SK-N-SH (cell line): ENCODE results near the gene SIRT1. TPM values are rescaled to one million over a fixed set of nuclear protein-coding genes. Genes with fewer than 3 reads are reported as not detected.

Source experiments
- CTCF ChIA-PET: fragments of 300-600, 350-600 bp; formaldehyde crosslinking; extraction: SDS; loops from one replicate; lab custom pipeline; 2021; lab: Yijun Ruan, JAX
- POLR2A ChIA-PET: fragments of 350-600 bp; sonication (Branson Sonifier 250); formaldehyde crosslinking; extraction: SDS; loops from one replicate; lab custom pipeline; 2020; ENCODE audit warnings: antibody characterized with exemption, inconsistent platforms; lab: Yijun Ruan, JAX
- DNase-seq: peaks from one replicate; pipeline ENCODE4 v3.0.0; 2012
- H2AFZ ChIP-seq: fragments of 200-600 bp; sonication (generic); 2 replicates; pipeline ENCODE4 v1.8.1; 2016; ENCODE audit warnings: antibody characterized with exemption, mild to moderate bottlenecking, low read depth
- H3F3A ChIP-seq: fragments of 200-600 bp; sonication (generic); replicated peaks from 2 replicates; pipeline ENCODE3; 2016; ENCODE audit warnings: antibody characterized with exemption, mild to moderate bottlenecking; ENCODE audit not compliant: insufficient read depth
- H3K27ac ChIP-seq, 2 experiments: fragments of 200-500 bp in 1 of 2; fragments of 200-600 bp in 1 of 2; sonication (Bioruptor generic) in 1 of 2; sonication (generic), shearing (Covaris generic) in 1 of 2; 2 replicates each; pipeline versions ENCODE4 v1.5.1 to v1.6.1; 2014 to 2016; ENCODE audit warnings: low read depth in 2 of 2, inconsistent platforms in 1 of 2, low read length in 1 of 2, mild to moderate bottlenecking in 1 of 2, mixed read lengths in 1 of 2
- H3K27me3 ChIP-seq: fragments of 200-600 bp; sonication (generic), shearing (Covaris generic); 2 replicates; pipeline ENCODE4 v1.6.1; 2016; ENCODE audit warnings: mixed run types; ENCODE audit not compliant: insufficient read depth
- H3K36me3 ChIP-seq, 2 experiments: fragments of 200-500 bp in 1 of 2; fragments of 200-600 bp in 1 of 2; sonication (Bioruptor generic) in 1 of 2; sonication (generic) in 1 of 2; replicated peaks in 1 of 2; 2 replicates each; pipeline versions ENCODE3 to v1.5.1; 2014 to 2016; ENCODE audit warnings: low read length in 1 of 2, mild to moderate bottlenecking in 1 of 2; ENCODE audit not compliant: insufficient read depth in 2 of 2, control insufficient read depth in 1 of 2
- H3K4me1 ChIP-seq, 2 experiments: fragments of 200-500 bp in 1 of 2; fragments of 200-600 bp in 1 of 2; sonication (Bioruptor generic) in 1 of 2; sonication (generic), shearing (Covaris generic) in 1 of 2; 2 replicates each; pipeline versions ENCODE4 v1.5.1 to v1.6.1; 2014 to 2016; ENCODE audit warnings: low read depth in 1 of 2, low read length in 1 of 2, mixed run types in 1 of 2; ENCODE audit not compliant: insufficient read depth in 2 of 2, control insufficient read depth in 1 of 2
- H3K4me2 ChIP-seq: fragments of 200-600 bp; sonication (generic), shearing (Covaris generic); 2 replicates; pipeline ENCODE4 v1.6.1; 2017; ENCODE audit warnings: mixed run types
- H3K4me3 ChIP-seq, 2 experiments: fragments of 200-500 bp in 1 of 2; fragments of 200-600 bp in 1 of 2; sonication (Bioruptor generic) in 1 of 2; sonication (generic), shearing (Covaris generic) in 1 of 2; 2 replicates each; pipeline versions ENCODE4 v1.5.1 to v1.8.1; 2014 to 2016; ENCODE audit warnings: low read depth in 2 of 2, inconsistent platforms in 1 of 2, low read length in 1 of 2, mild to moderate bottlenecking in 1 of 2, mixed read lengths in 1 of 2, moderate library complexity in 1 of 2
- H3K79me2 ChIP-seq: fragments of 200-600 bp; sonication (generic); 2 replicates; pipeline ENCODE4 v1.8.1; 2017; ENCODE audit warnings: mild to moderate bottlenecking; ENCODE audit not compliant: insufficient read depth
- H3K9ac ChIP-seq: fragments of 200-600 bp; sonication (generic); 2 replicates; pipeline ENCODE4 v1.6.1; 2017; ENCODE audit warnings: mixed run types
- H3K9me2 ChIP-seq: fragments of 200-600 bp; sonication (generic); 2 replicates; pipeline ENCODE4 v1.6.1; 2017; ENCODE audit warnings: mixed run types
- H3K9me3 ChIP-seq: fragments of 200-600 bp; sonication (generic); 2 replicates; pipeline ENCODE4 v1.6.1; 2017; ENCODE audit warnings: mixed run types, mild to moderate bottlenecking, moderate library complexity
- H4K20me1 ChIP-seq: fragments of 200-600 bp; sonication (generic); 2 replicates; pipeline ENCODE4 v1.6.1; 2017; ENCODE audit warnings: mild to moderate bottlenecking, mixed run types; ENCODE audit not compliant: insufficient read depth
- CHD2 ChIP-seq: fragments of 150-350 bp; IDR thresholded peaks from 2 replicates; pipeline ENCODE4 v1.6.1; 2018; ENCODE audit warnings: low read length; ENCODE audit not compliant: partially characterized antibody
- CTCF ChIP-seq: fragments of 200-600 bp; sonication (generic); IDR thresholded peaks from 2 replicates; pipeline ENCODE4 v1.6.1; 2017; ENCODE audit warnings: antibody characterized with exemption, mild to moderate bottlenecking, moderate library complexity
- ELF1 ChIP-seq: IDR thresholded peaks from 2 replicates; pipeline ENCODE4 v1.4.0; 2012
- EP300 ChIP-seq, 2 experiments: IDR thresholded peaks; 2 replicates each; pipeline versions ENCODE4 v1.4.0 to v1.6.1; 2012; ENCODE audit warnings: borderline replicate concordance in 1 of 2, low read depth in 1 of 2, low read length in 1 of 2
- EZH2phosphoT487 ChIP-seq: fragments of 200-600 bp; sonication (generic); IDR thresholded peaks from 2 replicates; pipeline ENCODE4 v1.6.1; 2017; ENCODE audit warnings: low read depth, mixed run types, mild to moderate bottlenecking, antibody characterized with exemption, moderate library complexity, borderline replicate concordance
- FOSL2 ChIP-seq: IDR thresholded peaks from 2 replicates; pipeline ENCODE4 v1.4.0; 2012; ENCODE audit warnings: low read depth, mild to moderate bottlenecking, moderate library complexity, borderline replicate concordance
- FOXJ3 ChIP-seq: sonication (generic); formaldehyde crosslinking; IDR thresholded peaks from 2 replicates; pipeline ENCODE4 v1.5.1; 2020; ENCODE audit warnings: mild to moderate bottlenecking, missing genetic modification reagents
- FOXM1 ChIP-seq: IDR thresholded peaks from 2 replicates; pipeline ENCODE4 v1.4.0; 2012; ENCODE audit warnings: low read depth, mild to moderate bottlenecking
- IRF3 ChIP-seq: fragments of 150-350 bp; IDR thresholded peaks from 2 replicates; pipeline ENCODE4 v1.6.1; 2016; ENCODE audit warnings: mild to moderate bottlenecking, low read depth, low read length
- JUND ChIP-seq: IDR thresholded peaks from 2 replicates; pipeline ENCODE4 v1.4.0; 2012
- MAX ChIP-seq: IDR thresholded peaks from 2 replicates; pipeline ENCODE4 v1.4.0; 2012; ENCODE audit warnings: low read depth
- MXI1 ChIP-seq: IDR thresholded peaks from 2 replicates; pipeline ENCODE4 v1.6.1; 2012; ENCODE audit warnings: mild to moderate bottlenecking, low read depth, low read length, improper control_type of control experiment
- POLR2AphosphoS5 ChIP-seq: IDR thresholded peaks from 2 replicates; pipeline ENCODE4 v1.6.1; 2012; ENCODE audit warnings: low read depth, low read length
- RCOR1 ChIP-seq: fragments of 150-350 bp; IDR thresholded peaks from 2 replicates; pipeline ENCODE4 v1.6.1; 2017; ENCODE audit warnings: antibody characterized with exemption, low read length
- RFX5 ChIP-seq: IDR thresholded peaks from 2 replicates; pipeline ENCODE4 v1.6.1; 2012; ENCODE audit warnings: mild to moderate bottlenecking, improper control_type of control experiment, low read length
- RXRA ChIP-seq: IDR thresholded peaks from 2 replicates; pipeline ENCODE4 v1.4.0; 2012; ENCODE audit warnings: low read depth, mild to moderate bottlenecking, borderline replicate concordance
- SIN3A ChIP-seq: IDR thresholded peaks from 2 replicates; pipeline ENCODE4 v1.6.1; 2012; ENCODE audit warnings: low read depth, mild to moderate bottlenecking, low read length, moderate library complexity, borderline replicate concordance
- SMC3 ChIP-seq: IDR thresholded peaks from 2 replicates; pipeline ENCODE4 v1.6.1; 2012; ENCODE audit warnings: low read depth, low read length, improper control_type of control experiment
- TAF1 ChIP-seq: IDR thresholded peaks from 2 replicates; pipeline ENCODE4 v1.6.1; 2012; ENCODE audit warnings: low read depth, mild to moderate bottlenecking, low read length, moderate library complexity, borderline replicate concordance
- TCF12 ChIP-seq: IDR thresholded peaks from 2 replicates; pipeline ENCODE4 v1.4.0; 2012
- whole genome bisulfite sequencing: methylation state at CpG from one replicate; pipeline ENCODE4 v1.1.6; 2017; ENCODE audit warnings: low lambda C conversion rate; 5-methylcytosine and 5-hydroxymethylcytosine counted together
- polyA plus RNA-seq, 3 experiments: library from polyadenylated mRNA; depleted of rRNA; stranded (reverse); fragments of >200 nt; gene quantifications; 2 replicates each; pipeline ENCODE4 v1.2.3, GENCODE V29; 2012
- TF ChIP-seq, protein P1 (sequence below): IDR thresholded peaks from 2 replicates; pipeline ENCODE4; 2012
- TF ChIP-seq, protein P2 (sequence below): IDR thresholded peaks from 2 replicates; pipeline ENCODE4 v1.4.0; 2012; ENCODE audit warnings: low read depth, borderline replicate concordance
- TF ChIP-seq, protein P3 (sequence below): IDR thresholded peaks from 2 replicates; pipeline ENCODE4 v1.6.1; 2012; ENCODE audit warnings: mild to moderate bottlenecking, low read depth, low read length, moderate library complexity

SIRT1 gene
- 6.0 and 7.0 TPM in 2 replicates for polyA plus RNA-seq (2012; rRNA removed)
- polyA plus RNA-seq (2012; cell fraction: cytosol; rRNA removed): 9.6 and 11.2 TPM in 2 replicates
- 3.6 and 8.0 TPM in 2 replicates for polyA plus RNA-seq (2012; cell fraction: nucleus; rRNA removed)

DNA sequence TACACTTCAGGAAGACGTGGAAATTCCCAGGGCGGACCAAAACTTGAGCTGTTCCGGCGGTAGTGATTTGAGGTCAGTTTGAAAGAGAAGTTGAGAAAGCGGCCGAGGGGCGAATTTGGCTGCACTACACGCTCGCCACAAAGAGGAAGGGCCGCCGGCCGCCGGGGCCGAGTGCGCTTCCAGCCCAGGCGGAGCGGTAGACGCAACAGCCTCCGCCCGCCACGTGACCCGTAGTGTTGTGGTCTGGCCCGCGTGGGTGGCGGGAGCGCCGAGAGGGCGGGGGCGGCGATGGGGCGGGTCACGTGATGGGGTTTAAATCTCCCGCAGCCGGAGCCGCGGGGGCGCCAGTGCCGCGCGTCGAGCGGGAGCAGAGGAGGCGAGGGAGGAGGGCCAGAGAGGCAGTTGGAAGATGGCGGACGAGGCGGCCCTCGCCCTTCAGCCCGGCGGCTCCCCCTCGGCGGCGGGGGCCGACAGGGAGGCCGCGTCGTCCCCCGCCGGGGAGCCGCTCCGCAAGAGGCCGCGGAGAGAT is at the start of gene SIRT1:
SIRT1 (plus strand) TSS at position 344 of the 529 bp plus-strand sequence; CDS start at position 410, 66 bp downstream.
- peak within 1 kb of the TSS; percentile 75 for H3K9ac ChIP-seq
- H3F3A ChIP-seq: peaks cover 15% of the 10 kb centered on the region
- CTCF ChIA-PET: interaction anchor here (0.5 to 1.9 kb wide), 6 partner anchors 8 to 449 kb away, joined by 3 to 7 read pairs (median 3); partner anchors contain the start of gene PBLD
- no peak for TF ChIP-seq FOSL2
- TF ChIP-seq, protein P1, sequence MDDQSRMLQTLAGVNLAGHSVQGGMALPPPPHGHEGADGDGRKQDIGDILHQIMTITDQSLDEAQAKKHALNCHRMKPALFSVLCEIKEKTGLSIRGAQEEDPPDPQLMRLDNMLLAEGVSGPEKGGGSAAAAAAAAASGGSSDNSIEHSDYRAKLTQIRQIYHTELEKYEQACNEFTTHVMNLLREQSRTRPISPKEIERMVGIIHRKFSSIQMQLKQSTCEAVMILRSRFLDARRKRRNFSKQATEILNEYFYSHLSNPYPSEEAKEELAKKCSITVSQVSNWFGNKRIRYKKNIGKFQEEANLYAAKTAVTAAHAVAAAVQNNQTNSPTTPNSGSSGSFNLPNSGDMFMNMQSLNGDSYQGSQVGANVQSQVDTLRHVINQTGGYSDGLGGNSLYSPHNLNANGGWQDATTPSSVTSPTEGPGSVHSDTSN: no peak
- peak; percentile 57; the same call in 1 of the 2 replicates for TF ChIP-seq FOXJ3 (CRISPR knock-in tag)
- TF ChIP-seq CTCF: no peak
- TF ChIP-seq EZH2phosphoT487: no peak
- TF ChIP-seq MXI1: peak; percentile 96
- TF ChIP-seq IRF3: no peak
- TF ChIP-seq TCF12: no peak; the same call in 1 of the 2 replicates
- TF ChIP-seq SIN3A: peak; percentile 94
- TF ChIP-seq, protein P2, sequence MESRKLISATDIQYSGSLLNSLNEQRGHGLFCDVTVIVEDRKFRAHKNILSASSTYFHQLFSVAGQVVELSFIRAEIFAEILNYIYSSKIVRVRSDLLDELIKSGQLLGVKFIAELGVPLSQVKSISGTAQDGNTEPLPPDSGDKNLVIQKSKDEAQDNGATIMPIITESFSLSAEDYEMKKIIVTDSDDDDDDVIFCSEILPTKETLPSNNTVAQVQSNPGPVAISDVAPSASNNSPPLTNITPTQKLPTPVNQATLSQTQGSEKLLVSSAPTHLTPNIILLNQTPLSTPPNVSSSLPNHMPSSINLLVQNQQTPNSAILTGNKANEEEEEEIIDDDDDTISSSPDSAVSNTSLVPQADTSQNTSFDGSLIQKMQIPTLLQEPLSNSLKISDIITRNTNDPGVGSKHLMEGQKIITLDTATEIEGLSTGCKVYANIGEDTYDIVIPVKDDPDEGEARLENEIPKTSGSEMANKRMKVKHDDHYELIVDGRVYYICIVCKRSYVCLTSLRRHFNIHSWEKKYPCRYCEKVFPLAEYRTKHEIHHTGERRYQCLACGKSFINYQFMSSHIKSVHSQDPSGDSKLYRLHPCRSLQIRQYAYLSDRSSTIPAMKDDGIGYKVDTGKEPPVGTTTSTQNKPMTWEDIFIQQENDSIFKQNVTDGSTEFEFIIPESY: no peak
- no peak; the same call in 1 of the 2 replicates for TF ChIP-seq RXRA
- TF ChIP-seq, protein P3, sequence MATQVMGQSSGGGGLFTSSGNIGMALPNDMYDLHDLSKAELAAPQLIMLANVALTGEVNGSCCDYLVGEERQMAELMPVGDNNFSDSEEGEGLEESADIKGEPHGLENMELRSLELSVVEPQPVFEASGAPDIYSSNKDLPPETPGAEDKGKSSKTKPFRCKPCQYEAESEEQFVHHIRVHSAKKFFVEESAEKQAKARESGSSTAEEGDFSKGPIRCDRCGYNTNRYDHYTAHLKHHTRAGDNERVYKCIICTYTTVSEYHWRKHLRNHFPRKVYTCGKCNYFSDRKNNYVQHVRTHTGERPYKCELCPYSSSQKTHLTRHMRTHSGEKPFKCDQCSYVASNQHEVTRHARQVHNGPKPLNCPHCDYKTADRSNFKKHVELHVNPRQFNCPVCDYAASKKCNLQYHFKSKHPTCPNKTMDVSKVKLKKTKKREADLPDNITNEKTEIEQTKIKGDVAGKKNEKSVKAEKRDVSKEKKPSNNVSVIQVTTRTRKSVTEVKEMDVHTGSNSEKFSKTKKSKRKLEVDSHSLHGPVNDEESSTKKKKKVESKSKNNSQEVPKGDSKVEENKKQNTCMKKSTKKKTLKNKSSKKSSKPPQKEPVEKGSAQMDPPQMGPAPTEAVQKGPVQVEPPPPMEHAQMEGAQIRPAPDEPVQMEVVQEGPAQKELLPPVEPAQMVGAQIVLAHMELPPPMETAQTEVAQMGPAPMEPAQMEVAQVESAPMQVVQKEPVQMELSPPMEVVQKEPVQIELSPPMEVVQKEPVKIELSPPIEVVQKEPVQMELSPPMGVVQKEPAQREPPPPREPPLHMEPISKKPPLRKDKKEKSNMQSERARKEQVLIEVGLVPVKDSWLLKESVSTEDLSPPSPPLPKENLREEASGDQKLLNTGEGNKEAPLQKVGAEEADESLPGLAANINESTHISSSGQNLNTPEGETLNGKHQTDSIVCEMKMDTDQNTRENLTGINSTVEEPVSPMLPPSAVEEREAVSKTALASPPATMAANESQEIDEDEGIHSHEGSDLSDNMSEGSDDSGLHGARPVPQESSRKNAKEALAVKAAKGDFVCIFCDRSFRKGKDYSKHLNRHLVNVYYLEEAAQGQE: peak; percentile 61; the same call in 1 of the 2 replicates
- TF ChIP-seq EP300 (IDR thresholded peaks at IDR 0.05; ENCODE audit: borderline replicate concordance in 1 of 2, low read depth in 1 of 2, low read length in 1 of 2): peak in 1 of 2 experiments; percentile 14; a peak in 1 of 4 replicates
- TF ChIP-seq FOXM1: no peak
- TF ChIP-seq RCOR1: no peak
- TF ChIP-seq CHD2: peak; percentile 66
- no peak for TF ChIP-seq SMC3
- no peak for TF ChIP-seq RFX5
- TF ChIP-seq MAX: peak; percentile 97
- peak; percentile 96 for TF ChIP-seq TAF1
- peak; percentile 95 for TF ChIP-seq POLR2AphosphoS5
- no peak for TF ChIP-seq JUND
- TF ChIP-seq ELF1: no peak

More for the DNA sequence above, at the start of gene SIRT1:
- peak within 1 kb of the TSS; percentile 100 for H2AFZ ChIP-seq
- peak within 1 kb of the TSS; percentile 86 to 93 for H3K27ac ChIP-seq
- POLR2A ChIA-PET: interaction anchor here (1.1 to 1.4 kb wide), 3 partner anchors 29 to 447 kb away, joined by 3 to 7 read pairs (median 4); partner anchors contain the start of genes DNAJC12 and HNRNPH3
- WGBS: 0% methylated on average over 10 of the region's 62 CpGs
- H3K4me3 ChIP-seq: peak within 1 kb of the TSS; percentile 69 to 72
- no peaks in the 10 kb centered on the region; the same call in 1 of the 2 replicates for H4K20me1 ChIP-seq
- peak within 1 kb of the TSS; percentile 78 for H3K4me2 ChIP-seq
- no peaks in the 10 kb centered on the region for H3K9me2 ChIP-seq
- no peaks in the 10 kb centered on the region for H3K9me3 ChIP-seq
- H3K4me1 ChIP-seq: no peaks in the 10 kb centered on the region; a peak in 1 of 4 replicates
- H3K79me2 ChIP-seq: peaks cover 44% of the 10 kb centered on the region
- H3K36me3 ChIP-seq: peaks cover 24 to 27% of the 10 kb centered on the region in 2 experiments
- DNase-seq: peak; percentile 98
- H3K27me3 ChIP-seq: no peaks in the 10 kb centered on the region
